ENCODE measurements around the gene TAS2R5.
"Not testable (repeated sequence)": the region's sequence is repeated elsewhere in the genome, so short reads cannot be mapped to it uniquely, and the experiment has no call there.

The TAS2R5 gene

GRCh38 chr7:141789917-141790316, at the start of gene TAS2R5:
TAS2R5 (plus strand) TSS chr7:141790217; CDS start chr7:141790362, 145 bp downstream.
- DNase-seq = no peak

GRCh38 chr7:141742229-141742628, 47.8 kb upstream of the TAS2R5 start:
- no peak for DNase-seq

GRCh38 chr7:141744131-141744530, 45.9 kb upstream of the TAS2R5 start:
- DNase-seq = no peak

- DNase-seq = no peak
Measured at GRCh38 chr7:141748396-141748795, 41.6 kb upstream of the TAS2R5 start.

GRCh38 chr7:141751904-141752303, 38.1 kb upstream of the TAS2R5 start:
- DNase-seq = not testable (repeated sequence)

- DNase-seq = no peak
Measured at GRCh38 chr7:141752634-141753033, 37.4 kb upstream of the TAS2R5 start.

- peak; percentile 31 for DNase-seq
Measured at GRCh38 chr7:141754939-141755338, 35.1 kb upstream of the TAS2R5 start.

GRCh38 chr7:141763797-141764196, 26.2 kb upstream of the TAS2R5 start, which contains the start of gene TAS2R3:
TAS2R3 (plus strand) TSS chr7:141764097; CDS start chr7:141764159, 62 bp downstream.
- DNase-seq = no peak

- not testable (repeated sequence) for DNase-seq
Measured at GRCh38 chr7:141770083-141770583, 19.9 kb upstream of the TAS2R5 start.

GRCh38 chr7:141776374-141776773, 13.6 kb upstream of the TAS2R5 start, which contains the start of gene TAS2R4:
TAS2R4 (plus strand) TSS chr7:141776674; CDS start chr7:141778489, 1,815 bp downstream.
- no peak for DNase-seq

GRCh38 chr7:141785706-141786552, 4.1 kb upstream of the TAS2R5 start:
- peak; percentile 52 for DNase-seq

GRCh38 chr7:141788296-141788695, 1.7 kb upstream of the TAS2R5 start:
- DNase-seq = no peak

GRCh38 chr7:141792526-141792925, 2.5 kb downstream of the TAS2R5 start:
- no peak for DNase-seq

- no peak for DNase-seq
Measured at GRCh38 chr7:141820067-141820466, 30.1 kb downstream of the TAS2R5 start.

- not testable (repeated sequence) for DNase-seq
Measured at GRCh38 chr7:141822432-141822831, 32.4 kb downstream of the TAS2R5 start.

GRCh38 chr7:141837683-141838082, 47.7 kb downstream of the TAS2R5 start:
- DNase-seq = no peak

- DNase-seq = no peak
Measured at GRCh38 chr7:141838581-141838980, 48.6 kb downstream of the TAS2R5 start.

- no peak for DNase-seq
Measured at GRCh38 chr7:141839256-141839655, 49.2 kb downstream of the TAS2R5 start.

GRCh38 chr7:141840708-141841107, 50.7 kb downstream of the TAS2R5 start:
- DNase-seq = no peak

All from CD4-positive, alpha-beta T cell treated with Interleukin-10 for 1 hour (primary cell).